Gastrocnemius medialis (tissue), 4 donors: Measurements from ENCODE around the gene ZNF276. TPM values are rescaled to one million over a fixed set of nuclear protein-coding genes. Genes with fewer than 3 reads are reported as not detected.

Source experiments
- ATAC-seq, 2 donors: fragments of 150-250 bp; one replicate each; pipeline ENCODE4 v1.9.1; 2016
- DNase-seq, 2 donors: peaks; one replicate each; pipeline ENCODE4 v3.0.0-alpha.2; 2019
- H3K27ac ChIP-seq, 4 donors: fragments of 200-600 bp; sonication (generic); 1 replicate in 1 of 4; 2 replicates in 3 of 4; pipeline ENCODE4 v1.5.1; 2016 to 2018; ENCODE audit warnings: mild to moderate bottlenecking in 2 of 4, moderate library complexity in 1 of 4
- H3K27me3 ChIP-seq, 3 donors: fragments of 200-600 bp; sonication (generic) in 2 of 3; 1 replicate in 1 of 3; 2 replicates in 2 of 3; pipeline versions ENCODE4 v1.5.1 to v1.6.0; 2016 to 2019; ENCODE audit warnings: mild to moderate bottlenecking in 1 of 3, moderate library complexity in 1 of 3
- H3K36me3 ChIP-seq, 2 donors: fragments of 200-600 bp; sonication (generic) in 1 of 2; one replicate each; pipeline ENCODE4 v1.5.1; 2017 to 2018
- H3K4me1 ChIP-seq, 2 donors: fragments of 200-600 bp; sonication (generic) in 1 of 2; one replicate each; pipeline ENCODE4 v1.5.1; 2016 to 2017; ENCODE audit warnings: mild to moderate bottlenecking in 2 of 2
- H3K4me3 ChIP-seq, 4 donors: fragments of 200-600 bp; sonication (generic) in 3 of 4; 1 replicate in 1 of 4; 2 replicates in 3 of 4; pipeline ENCODE4 v1.5.1; 2016 to 2019; ENCODE audit warnings: mild to moderate bottlenecking in 2 of 4
- H3K9me3 ChIP-seq, 3 donors: fragments of 200-600 bp; sonication (generic) in 2 of 3; 1 replicate in 1 of 3; 2 replicates in 2 of 3; pipeline ENCODE4 v1.5.1; 2016 to 2019
- CTCF ChIP-seq, 5 experiments: fragments of 450-650 bp in 3 of 5; fragments of 200-600 bp in 2 of 5; sonication (generic) in 2 of 5; IDR thresholded peaks in 4 of 5; conservative IDR thresholded peaks in 1 of 5; 1 replicate in 4 of 5; 2 replicates in 1 of 5; pipeline ENCODE4 v1.5.1; 2016 to 2019; ENCODE audit warnings: antibody characterized with exemption in 5 of 5, mild to moderate bottlenecking in 3 of 5, moderate library complexity in 3 of 5
- POLR2A ChIP-seq, 2 donors: fragments of 450-650 bp; IDR thresholded peaks; one replicate each; pipeline ENCODE4 v1.6.1; 2017; ENCODE audit warnings: antibody characterized with exemption in 2 of 2, mild to moderate bottlenecking in 2 of 2, moderate library complexity in 2 of 2
- in situ Hi-C, 4 donors: fragments of 200-750 bp; cut with MboI; loops; one replicate each; pipeline versions ENCODE4 v1.15.0 to v1.8.0; 2017; ENCODE audit warnings: low sequenced_read_pairs in 4 of 4
- intact Hi-C: fragments of 100-400 bp; cut with DNase I; formaldehyde crosslinking; loops from one replicate; pipeline ENCODE4 v1.15.1; 2023; ENCODE audit warnings: low total_unique reads
- total RNA-seq, 4 donors: library from RNA; depleted of rRNA; stranded (reverse); fragments of >200 nt; gene quantifications; one replicate each; pipeline versions ENCODE4 v1.1.0 to v1.2.3, GENCODE V29; 2016

The ZNF276 gene
- total RNA-seq, 4 donors from 2014 or later = 11.1 to 13.6 (median 11.5) TPM

- intact Hi-C loops = no loop called here
- H3K4me1 ChIP-seq = no peaks in the 10 kb centered on the region
- in situ Hi-C loops = no loop called here
- ATAC-seq = no peak
- TF ChIP-seq POLR2A (IDR thresholded peaks at IDR 0.05) (no peak), CTCF (IDR thresholded peaks at IDR 0.05 in 4 of 5, conservative IDR thresholded peaks at IDR 0.05 in 1 of 5) (no peak)
- no peak overlapping the region for H3K4me3 ChIP-seq
- H3K9me3 ChIP-seq = no peaks in the 10 kb centered on the region
- DNase-seq = no peak
- H3K27ac ChIP-seq = no peak overlapping the region
- H3K27me3 ChIP-seq = no peaks in the 10 kb centered on the region
- H3K36me3 ChIP-seq = no peaks in the 10 kb centered on the region
These were observed 66.0 kb downstream of the ZNF276 start for GRCh38 chr16:89787365-89787805.

Other genes starting within 250 kb of the ZNF276 start
- gene ANKRD11, start 231.0 kb upstream of the ZNF276 start, total RNA-seq = 10 to 100 TPM; 26.0 to 77.0 (median 55.0) TPM
- 100 to 1,000 TPM in 2 of 4 donors, 10 to 100 TPM in 2; 67.7 to 117 (median 100.0) TPM for gene SPG7, start 213.1 kb upstream of the ZNF276 start, total RNA-seq
- 1,000 to 10,000 TPM; 4,295 to 5,889 (median 4,806) TPM for gene RPL13, start 160.9 kb upstream of the ZNF276 start, total RNA-seq
- not detected for gene CPNE7, start 145.8 kb upstream of the ZNF276 start, total RNA-seq
- not detected for gene DPEP1, start 107.9 kb upstream of the ZNF276 start, total RNA-seq
- gene CHMP1A, start 63.8 kb upstream of the ZNF276 start, total RNA-seq = 100 to 1,000 TPM in 1 of 4 donors, 10 to 100 TPM in 3; 53.4 to 105 (median 78.8) TPM
- 1 to 10 TPM; 1.2 to 2.7 (median 2.1) TPM for gene SPATA33, start 63.7 kb upstream of the ZNF276 start, total RNA-seq
- gene CDK10, start 34.8 kb upstream of the ZNF276 start, total RNA-seq = 10 to 100 TPM; 16.9 to 26.1 (median 19.7) TPM
- gene SPATA2L, start 19.8 kb upstream of the ZNF276 start, total RNA-seq = 1 to 10 TPM; 1.3 to 7.5 (median 3.2) TPM
- gene VPS9D1, start 639 bp upstream of the ZNF276 start, total RNA-seq = 1 to 10 TPM; 2.3 to 9.4 (median 3.4) TPM
- 1 to 10 TPM in 3 of 4 donors, under 1 TPM in 1; 0.53 to 3.5 (median 1.3) TPM for gene FANCA, start 95.1 kb downstream of the ZNF276 start, total RNA-seq
- gene SPIRE2, start 106.9 kb downstream of the ZNF276 start, total RNA-seq = 1 to 10 TPM in 1 of 4 donors, under 1 TPM in 1, not detected in 2; 0.49 to 1.6 TPM
- 100 to 1,000 TPM in 1 of 4 donors, 10 to 100 TPM in 3; 68.9 to 110 (median 85.7) TPM for gene TCF25, start 152.1 kb downstream of the ZNF276 start, total RNA-seq
- 1 to 10 TPM in 2 of 4 donors, under 1 TPM in 2; 0.33 to 1.8 (median 0.92) TPM for gene MC1R, start 197.3 kb downstream of the ZNF276 start, total RNA-seq
- gene TUBB3, start 201.8 kb downstream of the ZNF276 start, total RNA-seq = 1 to 10 TPM in 1 of 4 donors, not detected in 3; 1.1 TPM
- 100 to 1,000 TPM in 1 of 4 donors, 10 to 100 TPM in 3; 33.1 to 112 (median 51.4) TPM for gene DEF8, start 227.2 kb downstream of the ZNF276 start, total RNA-seq